MM.1S (cell line): ENCODE results near the gene DOK4.

Experiments used
- DNase-seq: peaks from one replicate; pipeline ENCODE4 v3.0.0-alpha.2; 2015
- H2AFZ ChIP-seq: fragments of 300-600 bp; sonication (generic); 2 replicates; pipeline ENCODE4 v1.6.0; 2016; ENCODE audit warnings: antibody characterized with exemption, low read length
- H3F3A ChIP-seq: fragments of 300-600 bp; sonication (generic); 2 replicates; pipeline ENCODE4 v1.6.1; 2016; ENCODE audit warnings: mild to moderate bottlenecking, antibody characterized with exemption, low read length, moderate library complexity, mixed read lengths; ENCODE audit not compliant: insufficient read depth
- H3K27ac ChIP-seq: fragments of 300-600 bp; sonication (generic); 2 replicates; pipeline ENCODE4 v1.5.1; 2016; ENCODE audit warnings: mild to moderate bottlenecking, low read length
- H3K27me3 ChIP-seq: fragments of 300-600 bp; sonication (generic); replicated peaks from 2 replicates; pipeline ENCODE4 v1.6.0; 2016; ENCODE audit warnings: low read length; ENCODE audit not compliant: insufficient read depth
- H3K36me3 ChIP-seq: fragments of 300-600 bp; sonication (generic); replicated peaks from 2 replicates; pipeline ENCODE4 v1.6.1; 2016; ENCODE audit warnings: mild to moderate bottlenecking, low read length, mixed read lengths; ENCODE audit not compliant: insufficient read depth
- H3K4me1 ChIP-seq: fragments of 300-600 bp; sonication (generic); 2 replicates; pipeline ENCODE4 v1.6.1; 2016; ENCODE audit warnings: low read length, mixed read lengths
- H3K4me2 ChIP-seq: fragments of 300-600 bp; sonication (generic); 2 replicates; pipeline ENCODE4 v1.6.0; 2016; ENCODE audit warnings: low read depth, low read length
- H3K4me3 ChIP-seq: fragments of 300-600 bp; sonication (generic); 2 replicates; pipeline ENCODE4 v1.5.1; 2016; ENCODE audit warnings: low read length, mixed read lengths
- H3K79me2 ChIP-seq: fragments of 300-600 bp; sonication (generic); 2 replicates; pipeline ENCODE4 v1.6.1; 2016; ENCODE audit warnings: mixed run types, low read length, mixed read lengths
- H3K9ac ChIP-seq: fragments of 300-600 bp; sonication (generic); 2 replicates; pipeline ENCODE4 v1.6.1; 2016; ENCODE audit warnings: low read length, mixed read lengths
- H3K9me2 ChIP-seq: fragments of 300-600 bp; sonication (generic); replicated peaks from 2 replicates; pipeline ENCODE4 v1.6.1; 2016; ENCODE audit warnings: mild to moderate bottlenecking, low read length, mixed read lengths; ENCODE audit not compliant: insufficient read depth
- H3K9me3 ChIP-seq: fragments of 300-600 bp; sonication (generic); replicated peaks from 2 replicates; pipeline ENCODE4 v1.6.1; 2016; ENCODE audit warnings: mild to moderate bottlenecking, low read length, mixed read lengths; ENCODE audit not compliant: insufficient read depth
- H4K20me1 ChIP-seq: fragments of 300-600 bp; sonication (generic); 2 replicates; pipeline ENCODE4 v1.6.1; 2016; ENCODE audit warnings: mild to moderate bottlenecking, low read length, moderate library complexity, mixed read lengths; ENCODE audit not compliant: insufficient read depth
- CTCF ChIP-seq: fragments of 300-600 bp; sonication (generic); IDR thresholded peaks from 2 replicates; pipeline ENCODE4 v1.5.1; 2016; ENCODE audit warnings: antibody characterized with exemption, low read length, mixed read lengths
- EZH2 ChIP-seq: fragments of 300-600 bp; sonication (generic); optimal IDR thresholded peaks from 2 replicates; pipeline ENCODE3; 2017; ENCODE audit warnings: low read depth, mild to moderate bottlenecking, antibody characterized with exemption, low read length, mixed read lengths
- EZH2phosphoT487 ChIP-seq: fragments of 300-600 bp; sonication (generic); IDR thresholded peaks from 2 replicates; pipeline ENCODE4 v1.6.1; 2018; ENCODE audit warnings: antibody characterized with exemption, low read length

The DOK4 gene

GRCh38 chr16:57426356-57426755, 59.9 kb downstream of the DOK4 start:
- Histone ChIP-seq H3K4me3 (no peak overlapping the region), H3F3A (no peaks in the 10 kb centered on the region), H3K27me3 (no peaks in the 10 kb centered on the region), H3K9me3 (no peaks in the 10 kb centered on the region), H2AFZ (no peak overlapping the region), H3K9me2 (no peaks in the 10 kb centered on the region), H3K36me3 (peaks cover 9% of the 10 kb centered on the region; the same call in 1 of the 2 replicates), H3K4me1 (no peaks in the 10 kb centered on the region), H3K27ac (no peak overlapping the region), H3K4me2 (no peak overlapping the region), H4K20me1 (no peaks in the 10 kb centered on the region), H3K9ac (no peak overlapping the region), H3K79me2 (no peaks in the 10 kb centered on the region)
- TF ChIP-seq EZH2 (no peak), CTCF (no peak), EZH2phosphoT487 (no peak)
- no peak for DNase-seq

- no peak for DNase-seq
- no peaks in the 10 kb centered on the region for H3F3A ChIP-seq
- no peak overlapping the region for H3K9ac ChIP-seq
Observed at GRCh38 chr16:57424583-57424982, 61.7 kb downstream of the DOK4 start.

GRCh38 chr16:57423152-57423551, 63.1 kb downstream of the DOK4 start:
- Histone ChIP-seq H4K20me1 (no peaks in the 10 kb centered on the region), H3K79me2 (no peaks in the 10 kb centered on the region), H3F3A (no peaks in the 10 kb centered on the region), H3K9ac (no peak overlapping the region), H3K4me3 (no peak overlapping the region), H3K4me2 (no peak overlapping the region), H3K27me3 (no peaks in the 10 kb centered on the region), H3K36me3 (no peaks in the 10 kb centered on the region), H3K27ac (no peak overlapping the region), H3K9me3 (no peaks in the 10 kb centered on the region), H2AFZ (no peak overlapping the region), H3K9me2 (no peaks in the 10 kb centered on the region), H3K4me1 (no peaks in the 10 kb centered on the region)
- no peak for DNase-seq
- TF ChIP-seq EZH2 (no peak), EZH2phosphoT487 (no peak), CTCF (no peak)

More at GRCh38 chr16:57424583-57424982, 61.7 kb downstream of the DOK4 start:
- H3K27ac ChIP-seq, result no peak overlapping the region
- TF ChIP-seq EZH2phosphoT487 (no peak), CTCF (no peak), EZH2 (no peak)
- H3K4me1 ChIP-seq, result no peaks in the 10 kb centered on the region
- no peaks in the 10 kb centered on the region for H3K9me3 ChIP-seq
- no peaks in the 10 kb centered on the region for H4K20me1 ChIP-seq
- no peaks in the 10 kb centered on the region for H3K27me3 ChIP-seq
- no peak overlapping the region for H2AFZ ChIP-seq
- no peaks in the 10 kb centered on the region for H3K9me2 ChIP-seq
- no peaks in the 10 kb centered on the region for H3K79me2 ChIP-seq
- H3K4me3 ChIP-seq, result no peak overlapping the region
- H3K36me3 ChIP-seq, result no peaks in the 10 kb centered on the region
- no peak overlapping the region for H3K4me2 ChIP-seq
